Smooth muscle cell (in vitro differentiated cells): Measurements from ENCODE around the gene FBN1. TPM values are rescaled to one million over a fixed set of nuclear protein-coding genes. Genes with fewer than 3 reads are reported as not detected.

Source experiments
- DNase-seq: peaks from one replicate; lab custom pipeline; 2025; ENCODE audit not compliant: unreplicated experiment; lab: John Stamatoyannopoulos, UW
- H2AFZ ChIP-seq: fragments of 200-600 bp; sonication (generic); 2 replicates; pipeline ENCODE4 v1.6.0; 2016; ENCODE audit warnings: antibody characterized with exemption, low read depth, mild to moderate bottlenecking
- H3F3A ChIP-seq: fragments of 200-600 bp; sonication (generic); 2 replicates; pipeline ENCODE4 v1.6.0; 2017; ENCODE audit warnings: antibody characterized with exemption, low read depth
- H3K27ac ChIP-seq: fragments of 200-600 bp; sonication (generic); 2 replicates; pipeline ENCODE4 v1.5.1; 2016; ENCODE audit warnings: low read depth, mild to moderate bottlenecking
- H3K27me3 ChIP-seq: fragments of 200-600 bp; sonication (generic); 2 replicates; pipeline ENCODE4 v1.6.1; 2016; ENCODE audit warnings: low read depth, mild to moderate bottlenecking
- H3K36me3 ChIP-seq: fragments of 200-600 bp; sonication (generic); 2 replicates; pipeline ENCODE4 v1.5.1; 2016; ENCODE audit warnings: low read depth
- H3K4me1 ChIP-seq: fragments of 200-600 bp; sonication (generic); 2 replicates; pipeline ENCODE4 v1.5.1; 2016; ENCODE audit warnings: low read depth
- H3K4me2 ChIP-seq: fragments of 200-600 bp; sonication (generic); 2 replicates; pipeline ENCODE4 v1.6.0; 2016; ENCODE audit warnings: mild to moderate bottlenecking
- H3K4me3 ChIP-seq: fragments of 200-600 bp; sonication (generic); 2 replicates; pipeline ENCODE4 v1.5.1; 2016; ENCODE audit warnings: mild to moderate bottlenecking
- H3K79me2 ChIP-seq: fragments of 200-600 bp; sonication (generic); 2 replicates; pipeline ENCODE4 v1.6.0; 2016; ENCODE audit warnings: low read depth, mild to moderate bottlenecking
- H3K9ac ChIP-seq: fragments of 200-600 bp; sonication (generic); 2 replicates; pipeline ENCODE4 v1.6.0; 2016; ENCODE audit warnings: low read depth
- H3K9me3 ChIP-seq: fragments of 200-600 bp; sonication (generic); replicated peaks from 2 replicates; pipeline ENCODE4 v1.5.1; 2016; ENCODE audit warnings: low read depth
- H4K20me1 ChIP-seq: fragments of 200-600 bp; sonication (generic); 2 replicates; pipeline ENCODE4 v1.6.0; 2016; ENCODE audit warnings: low read depth
- WGBS: methylation state at CpG from one replicate; pipeline ENCODE4 v1.1.7; 2016; ENCODE audit warnings: low lambda C conversion rate; 5-methylcytosine and 5-hydroxymethylcytosine counted together
- polyA plus RNA-seq: library from polyadenylated mRNA; unstranded; fragments of >200 nt; fragmentation: Nextera tagmentation; extraction: Ambion mirVana; gene quantifications from 2 replicates; pipeline ENCODE4 v1.2.1, GENCODE V29; 2016
- total RNA-seq: library from RNA; depleted of rRNA; stranded (reverse); fragments of >200 nt; gene quantifications from 2 replicates; pipeline ENCODE4 v1.2.3, GENCODE V29; 2014
- TF ChIP-seq, protein P1 (sequence below): fragments of 200-600 bp; sonication (generic); IDR thresholded peaks from 2 replicates; pipeline ENCODE4 v1.5.1; 2017; ENCODE audit warnings: borderline replicate concordance, mild to moderate bottlenecking, antibody characterized with exemption; ENCODE audit not compliant: insufficient read depth, poor library complexity, severe bottlenecking

Gene FBN1
- total and polyA plus RNA-seq, 2 experiments from 2014 or later: 137 to 330 TPM

DNA sequence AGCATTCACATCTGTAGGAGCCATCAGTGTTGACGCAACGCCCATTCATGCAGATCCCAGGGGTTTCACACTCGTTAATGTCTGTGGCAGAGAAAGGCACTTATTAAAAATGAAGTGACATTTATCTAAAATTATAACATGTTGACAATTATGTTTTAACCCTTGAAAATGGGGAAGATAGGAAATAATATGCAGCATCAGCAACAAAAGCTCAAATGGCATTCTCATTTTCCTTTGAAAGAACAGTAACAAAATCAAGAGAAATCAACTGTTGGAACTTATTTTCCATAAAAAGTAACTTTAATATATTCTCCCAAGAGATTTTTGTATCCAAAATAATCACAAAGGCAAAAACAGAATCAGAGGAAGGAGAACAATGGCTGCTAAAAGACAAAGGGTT is 140.4 kb downstream of the FBN1 start:
- Histone ChIP-seq H3K9me3 (no peaks in the 10 kb centered on the region), H4K20me1 (no peaks in the 10 kb centered on the region), H3F3A (no peaks in the 10 kb centered on the region), H3K27ac (no peak overlapping the region), H3K79me2 (no peaks in the 10 kb centered on the region), H3K9ac (no peak overlapping the region), H3K4me1 (no peaks in the 10 kb centered on the region), H3K4me3 (no peak overlapping the region), H2AFZ (no peak overlapping the region), H3K4me2 (no peak overlapping the region), H3K27me3 (no peaks in the 10 kb centered on the region), H3K36me3 (peaks cover 49% of the 10 kb centered on the region)
- no peak for DNase-seq
- WGBS: 95% methylated on average over 3 of the region's 3 CpGs
- TF ChIP-seq, protein P1, sequence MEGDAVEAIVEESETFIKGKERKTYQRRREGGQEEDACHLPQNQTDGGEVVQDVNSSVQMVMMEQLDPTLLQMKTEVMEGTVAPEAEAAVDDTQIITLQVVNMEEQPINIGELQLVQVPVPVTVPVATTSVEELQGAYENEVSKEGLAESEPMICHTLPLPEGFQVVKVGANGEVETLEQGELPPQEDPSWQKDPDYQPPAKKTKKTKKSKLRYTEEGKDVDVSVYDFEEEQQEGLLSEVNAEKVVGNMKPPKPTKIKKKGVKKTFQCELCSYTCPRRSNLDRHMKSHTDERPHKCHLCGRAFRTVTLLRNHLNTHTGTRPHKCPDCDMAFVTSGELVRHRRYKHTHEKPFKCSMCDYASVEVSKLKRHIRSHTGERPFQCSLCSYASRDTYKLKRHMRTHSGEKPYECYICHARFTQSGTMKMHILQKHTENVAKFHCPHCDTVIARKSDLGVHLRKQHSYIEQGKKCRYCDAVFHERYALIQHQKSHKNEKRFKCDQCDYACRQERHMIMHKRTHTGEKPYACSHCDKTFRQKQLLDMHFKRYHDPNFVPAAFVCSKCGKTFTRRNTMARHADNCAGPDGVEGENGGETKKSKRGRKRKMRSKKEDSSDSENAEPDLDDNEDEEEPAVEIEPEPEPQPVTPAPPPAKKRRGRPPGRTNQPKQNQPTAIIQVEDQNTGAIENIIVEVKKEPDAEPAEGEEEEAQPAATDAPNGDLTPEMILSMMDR: no peak

DNA sequence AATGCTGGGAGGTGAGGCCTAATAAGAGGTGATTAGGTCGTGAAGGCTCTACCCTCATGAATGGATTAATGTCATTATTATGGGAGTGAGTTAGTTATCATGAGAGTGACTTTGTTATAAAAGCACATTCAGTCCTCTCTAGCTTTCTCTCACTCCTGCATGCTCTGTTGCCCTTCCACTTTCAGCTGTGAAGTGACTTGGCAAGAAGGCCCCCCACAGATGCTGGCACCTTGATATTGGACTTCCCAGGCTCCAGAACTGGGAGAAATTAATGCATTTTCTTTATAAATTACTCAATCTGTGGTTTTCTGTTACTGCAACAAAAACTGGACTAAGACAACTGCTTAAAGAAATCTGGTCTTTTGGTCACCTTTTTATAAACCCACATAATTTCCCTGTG is 144.3 kb downstream of the FBN1 start:
- H3K9ac ChIP-seq: no peak overlapping the region
- peaks cover 37% of the 10 kb centered on the region for H3K36me3 ChIP-seq
- no peak overlapping the region for H3K4me3 ChIP-seq
- no peaks in the 10 kb centered on the region for H4K20me1 ChIP-seq
- H3F3A ChIP-seq: no peaks in the 10 kb centered on the region
- no peaks in the 10 kb centered on the region for H3K9me3 ChIP-seq
- no peaks in the 10 kb centered on the region for H3K4me1 ChIP-seq
- no peak for DNase-seq
- H2AFZ ChIP-seq: no peak overlapping the region
- H3K27ac ChIP-seq: no peak overlapping the region
- no peaks in the 10 kb centered on the region for H3K79me2 ChIP-seq
- no peaks in the 10 kb centered on the region for H3K27me3 ChIP-seq
- no peak overlapping the region for H3K4me2 ChIP-seq
- WGBS: 89% methylated on average over 1 of the region's 1 CpG
- TF ChIP-seq, protein P1: no peak

DNA sequence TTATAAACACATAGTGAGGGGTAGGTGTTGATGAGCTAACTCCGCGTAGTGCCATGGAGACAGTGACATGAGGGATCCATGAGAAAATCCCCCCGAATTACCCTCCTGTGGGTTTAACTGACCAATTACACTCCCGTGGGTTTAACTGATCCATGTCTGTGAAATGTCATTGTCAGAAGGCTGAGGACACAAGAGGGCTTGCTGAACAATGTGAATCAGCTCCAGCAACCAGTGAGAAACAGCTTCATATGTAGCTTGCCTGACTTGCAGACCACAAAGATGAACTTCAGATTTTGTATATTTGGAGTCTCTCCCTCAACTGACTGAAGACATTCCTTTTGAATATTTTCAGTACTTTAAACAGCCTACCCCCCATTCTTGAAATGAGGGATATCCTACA is 144.9 kb downstream of the FBN1 start:
- Histone ChIP-seq H3K79me2 (no peaks in the 10 kb centered on the region), H3K4me3 (no peak overlapping the region), H3F3A (no peaks in the 10 kb centered on the region), H4K20me1 (no peaks in the 10 kb centered on the region), H3K27ac (no peak overlapping the region), H3K4me1 (no peaks in the 10 kb centered on the region), H2AFZ (no peak overlapping the region), H3K9me3 (no peaks in the 10 kb centered on the region), H3K36me3 (peaks cover 42% of the 10 kb centered on the region), H3K9ac (no peak overlapping the region), H3K4me2 (no peak overlapping the region), H3K27me3 (no peaks in the 10 kb centered on the region)
- no peak for DNase-seq
- WGBS: 45% methylated on average over 4 of the region's 4 CpGs
- TF ChIP-seq, protein P1: no peak

DNA sequence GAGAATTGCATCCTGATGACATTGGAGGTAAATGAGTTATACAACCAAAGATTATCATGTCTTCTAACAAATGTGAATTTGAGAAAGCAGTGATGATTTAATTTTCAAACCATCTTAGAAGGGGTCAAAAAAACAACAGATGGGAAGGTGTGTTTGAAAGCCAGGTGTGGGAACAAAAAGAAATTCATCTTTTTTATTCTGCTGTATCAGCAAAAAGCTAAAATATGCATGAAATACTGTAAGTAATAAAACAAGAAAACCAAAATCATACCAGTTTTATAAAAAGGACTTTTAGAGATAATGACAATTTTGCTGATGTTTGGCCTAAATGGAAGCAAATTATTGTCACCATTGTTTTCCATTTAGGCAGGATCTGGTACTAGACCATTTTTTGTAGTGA is 145.5 kb downstream of the FBN1 start:
- H3K4me1 ChIP-seq: no peaks in the 10 kb centered on the region

More for the DNA sequence above, 145.5 kb downstream of the FBN1 start:
- Histone ChIP-seq H2AFZ (no peak overlapping the region), H3K4me2 (no peak overlapping the region), H3K27me3 (no peaks in the 10 kb centered on the region), H3K9ac (no peak overlapping the region), H3K9me3 (no peaks in the 10 kb centered on the region), H3K36me3 (peaks cover 39% of the 10 kb centered on the region), H3K27ac (no peak overlapping the region), H3F3A (no peaks in the 10 kb centered on the region), H3K4me3 (no peak overlapping the region), H4K20me1 (no peaks in the 10 kb centered on the region), H3K79me2 (no peaks in the 10 kb centered on the region)
- no peak for DNase-seq
- TF ChIP-seq, protein P1: no peak
